ENCODE results near the gene ERP29. TPM values are rescaled to one million over a fixed set of nuclear protein-coding genes. Genes with fewer than 3 reads are reported as not detected.

Gene ERP29
- polyA plus RNA-seq, 3 donors: 158 to 207 (median 170) TPM

DNA sequence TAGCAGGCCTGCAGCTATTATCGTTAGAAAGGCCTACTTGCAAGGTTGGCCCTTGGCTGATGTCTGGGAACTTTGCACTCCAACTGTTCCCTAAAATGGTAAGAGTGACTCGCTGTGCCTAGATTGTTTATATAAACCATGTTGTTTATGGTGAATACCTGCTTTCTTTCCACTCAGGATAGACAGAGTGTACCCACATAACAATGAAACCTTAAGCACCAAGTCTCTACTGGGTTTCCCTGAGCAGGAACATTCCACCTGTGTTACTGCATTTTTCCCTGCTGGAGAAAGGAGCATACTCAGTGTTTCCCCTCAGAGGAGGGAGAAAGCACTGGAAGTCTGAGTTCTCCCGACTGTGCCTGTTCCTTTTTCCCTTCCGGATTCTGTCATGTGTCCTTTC lies 32.8 kb downstream of the ERP29 start:
- H3K9ac ChIP-seq (ENCODE audit: insufficient read depth, low read length, poor library complexity, severe bottlenecking): no peak overlapping the region
- TF ChIP-seq, protein P1, sequence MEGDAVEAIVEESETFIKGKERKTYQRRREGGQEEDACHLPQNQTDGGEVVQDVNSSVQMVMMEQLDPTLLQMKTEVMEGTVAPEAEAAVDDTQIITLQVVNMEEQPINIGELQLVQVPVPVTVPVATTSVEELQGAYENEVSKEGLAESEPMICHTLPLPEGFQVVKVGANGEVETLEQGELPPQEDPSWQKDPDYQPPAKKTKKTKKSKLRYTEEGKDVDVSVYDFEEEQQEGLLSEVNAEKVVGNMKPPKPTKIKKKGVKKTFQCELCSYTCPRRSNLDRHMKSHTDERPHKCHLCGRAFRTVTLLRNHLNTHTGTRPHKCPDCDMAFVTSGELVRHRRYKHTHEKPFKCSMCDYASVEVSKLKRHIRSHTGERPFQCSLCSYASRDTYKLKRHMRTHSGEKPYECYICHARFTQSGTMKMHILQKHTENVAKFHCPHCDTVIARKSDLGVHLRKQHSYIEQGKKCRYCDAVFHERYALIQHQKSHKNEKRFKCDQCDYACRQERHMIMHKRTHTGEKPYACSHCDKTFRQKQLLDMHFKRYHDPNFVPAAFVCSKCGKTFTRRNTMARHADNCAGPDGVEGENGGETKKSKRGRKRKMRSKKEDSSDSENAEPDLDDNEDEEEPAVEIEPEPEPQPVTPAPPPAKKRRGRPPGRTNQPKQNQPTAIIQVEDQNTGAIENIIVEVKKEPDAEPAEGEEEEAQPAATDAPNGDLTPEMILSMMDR (IDR thresholded peaks at IDR 0.05): no peak
- Mint-ChIP-seq H3K9me3 (no peaks in the 10 kb centered on the region), H3K27me3 (ENCODE audit: low read depth in 3 of 3) (no peaks in the 10 kb centered on the region), H3K4me3 (no peak overlapping the region), H3K36me3 (peaks cover 67 to 91% of the 10 kb centered on the region in 2 donors), H3K4me1 (peaks cover 9% of the 10 kb centered on the region), H3K27ac (no peak overlapping the region)
- WGBS (ENCODE audit: insufficient coverage): 93% methylated on average over 3 of the region's 4 CpGs
- intact Hi-C loops (cut with micrococcal nuclease): no loop called here
- H3K36me3 ChIP-seq (replicated peaks in 1 of 2; ENCODE audit: control insufficient read depth in 1 of 2, insufficient read depth in 2 of 2, low read length in 2 of 2): peaks cover 82 to 100% of the 10 kb centered on the region in 2 donors
- no peaks in the 10 kb centered on the region for H3K9me3 ChIP-seq (replicated peaks in 1 of 2; ENCODE audit: control insufficient read depth in 1 of 2, insufficient read depth in 1 of 2, low read length in 2 of 2)
- no peak overlapping the region for H3K27ac ChIP-seq (ENCODE audit: low read depth in 1 of 2, low read length in 2 of 2)
- peaks cover 0 to 7% of the 10 kb centered on the region in 2 donors for H3K4me1 ChIP-seq (ENCODE audit: control insufficient read depth in 1 of 2, insufficient read depth in 2 of 2, low read length in 2 of 2)
- no peak for DNase-seq
- no peak overlapping the region for H3K4me2 ChIP-seq (replicated peaks; ENCODE audit: extremely low read depth, low read length, poor library complexity, severe bottlenecking)
- H3K4me3 ChIP-seq (replicated peaks in 1 of 3; ENCODE audit: low read depth in 2 of 3, low read length in 3 of 3): no peak overlapping the region
- H3K79me2 ChIP-seq (ENCODE audit: insufficient read depth, low read length): no peaks in the 10 kb centered on the region
- H4K20me1 ChIP-seq (ENCODE audit: insufficient read depth, low read length): peaks cover 10% of the 10 kb centered on the region
- no peak overlapping the region for H2AFZ ChIP-seq (ENCODE audit: insufficient read depth, low read depth, low read length, poor library complexity, severe bottlenecking)
- no peaks in the 10 kb centered on the region for H3K27me3 ChIP-seq (ENCODE audit: control insufficient read depth in 2 of 2, insufficient read depth in 2 of 2, low read length in 2 of 2)

DNA sequence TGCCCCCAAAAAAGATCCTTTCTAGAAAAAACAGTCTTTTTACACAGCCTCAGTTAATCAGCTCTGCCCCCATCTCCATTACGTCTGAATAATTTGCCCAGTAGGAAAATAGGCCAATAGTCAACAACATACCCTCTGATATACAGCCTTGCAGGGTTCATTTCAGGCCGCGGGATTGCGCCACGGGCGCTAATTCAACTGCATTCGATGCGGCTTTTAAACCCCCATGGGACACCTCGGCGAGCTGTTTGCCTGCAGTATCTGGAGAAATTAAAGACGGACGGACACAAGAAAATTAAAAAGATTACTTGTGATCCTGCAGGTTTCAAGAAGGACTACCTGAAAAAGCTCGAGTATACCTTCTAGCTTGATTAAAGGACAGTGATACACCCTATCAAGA lies 36.1 kb downstream of the ERP29 start:
- peaks cover 0 to 7% of the 10 kb centered on the region in 2 donors for H3K4me1 ChIP-seq (ENCODE audit: control insufficient read depth in 1 of 2, insufficient read depth in 2 of 2, low read length in 2 of 2)
- 96% methylated on average over 11 of the region's 13 CpGs for WGBS (ENCODE audit: insufficient coverage)
- no peaks in the 10 kb centered on the region for H3K9me3 ChIP-seq (replicated peaks in 1 of 2; ENCODE audit: control insufficient read depth in 1 of 2, insufficient read depth in 1 of 2, low read length in 2 of 2)
- no peaks in the 10 kb centered on the region for H3K79me2 ChIP-seq (ENCODE audit: insufficient read depth, low read length)
- no peak overlapping the region for H3K4me3 Mint-ChIP-seq
- no peak overlapping the region for H2AFZ ChIP-seq (ENCODE audit: insufficient read depth, low read depth, low read length, poor library complexity, severe bottlenecking)
- H4K20me1 ChIP-seq (ENCODE audit: insufficient read depth, low read length): peaks cover 10% of the 10 kb centered on the region
- no peaks in the 10 kb centered on the region for H3K27me3 ChIP-seq (ENCODE audit: control insufficient read depth in 2 of 2, insufficient read depth in 2 of 2, low read length in 2 of 2)
- no peak overlapping the region for H3K4me3 ChIP-seq (replicated peaks in 1 of 3; ENCODE audit: low read depth in 2 of 3, low read length in 3 of 3)
- TF ChIP-seq, protein P1 (IDR thresholded peaks at IDR 0.05): no peak
- no peak overlapping the region for H3K9ac ChIP-seq (ENCODE audit: insufficient read depth, low read length, poor library complexity, severe bottlenecking)
- H3K4me1 Mint-ChIP-seq: peaks cover 9% of the 10 kb centered on the region
- H3K9me3 Mint-ChIP-seq: no peaks in the 10 kb centered on the region
- no peak overlapping the region for H3K27ac Mint-ChIP-seq
- DNase-seq: no peak
- H3K36me3 ChIP-seq (replicated peaks in 1 of 2; ENCODE audit: control insufficient read depth in 1 of 2, insufficient read depth in 2 of 2, low read length in 2 of 2): peaks cover 87 to 100% of the 10 kb centered on the region in 2 donors
- peaks cover 79 to 95% of the 10 kb centered on the region in 2 donors for H3K36me3 Mint-ChIP-seq
- no peak overlapping the region for H3K4me2 ChIP-seq (replicated peaks; ENCODE audit: extremely low read depth, low read length, poor library complexity, severe bottlenecking)
- H3K27ac ChIP-seq (ENCODE audit: low read depth in 1 of 2, low read length in 2 of 2): no peak overlapping the region
- intact Hi-C loops (cut with micrococcal nuclease): no loop called here
- no peaks in the 10 kb centered on the region for H3K27me3 Mint-ChIP-seq (ENCODE audit: low read depth in 3 of 3)

Data from CD14-positive monocyte (primary cell).